Measurements from ENCODE around the gene EFNA3.

Gene EFNA3, protein sequence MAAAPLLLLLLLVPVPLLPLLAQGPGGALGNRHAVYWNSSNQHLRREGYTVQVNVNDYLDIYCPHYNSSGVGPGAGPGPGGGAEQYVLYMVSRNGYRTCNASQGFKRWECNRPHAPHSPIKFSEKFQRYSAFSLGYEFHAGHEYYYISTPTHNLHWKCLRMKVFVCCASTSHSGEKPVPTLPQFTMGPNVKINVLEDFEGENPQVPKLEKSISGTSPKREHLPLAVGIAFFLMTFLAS

DNA sequence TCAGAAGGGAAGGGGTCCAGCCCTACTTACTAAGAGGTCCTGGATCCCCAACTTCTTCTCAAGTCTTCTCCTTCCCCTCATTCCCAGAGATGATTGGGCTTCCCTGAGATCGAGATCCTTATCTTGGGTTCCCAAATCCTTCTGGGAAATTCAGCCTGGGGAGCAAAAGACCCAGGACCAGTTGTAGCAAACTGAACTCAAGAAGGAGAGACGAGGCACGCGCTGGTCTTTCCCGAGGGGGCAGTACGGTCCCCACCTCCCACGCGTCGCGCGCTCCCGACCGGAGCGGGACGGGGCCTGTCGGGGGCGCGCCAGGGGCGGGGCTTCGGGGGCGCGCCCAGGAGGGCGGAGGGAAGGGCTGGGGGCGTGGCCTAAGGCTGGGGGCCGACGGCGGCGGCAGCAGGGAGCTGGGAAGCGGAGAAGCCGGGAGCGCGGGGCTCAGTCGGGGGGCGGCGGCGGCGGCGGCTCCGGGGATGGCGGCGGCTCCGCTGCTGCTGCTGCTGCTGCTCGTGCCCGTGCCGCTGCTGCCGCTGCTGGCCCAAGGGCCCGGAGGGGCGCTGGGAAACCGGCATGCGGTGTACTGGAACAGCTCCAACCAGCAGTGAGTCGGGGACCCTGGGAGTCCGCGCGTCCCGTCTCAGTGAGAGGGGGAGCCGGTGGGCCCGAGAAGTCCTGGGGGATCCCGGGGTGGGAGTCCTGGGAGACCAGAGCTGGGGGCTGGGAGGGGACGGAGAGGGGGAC, at the start of gene EFNA3:
TSS of gene EFNA3 (plus strand) at position 369 of the 741 bp plus-strand sequence. CDS start at position 474, 105 bp downstream.
- DNase-seq, result peak; percentile 70 to 78

DNA sequence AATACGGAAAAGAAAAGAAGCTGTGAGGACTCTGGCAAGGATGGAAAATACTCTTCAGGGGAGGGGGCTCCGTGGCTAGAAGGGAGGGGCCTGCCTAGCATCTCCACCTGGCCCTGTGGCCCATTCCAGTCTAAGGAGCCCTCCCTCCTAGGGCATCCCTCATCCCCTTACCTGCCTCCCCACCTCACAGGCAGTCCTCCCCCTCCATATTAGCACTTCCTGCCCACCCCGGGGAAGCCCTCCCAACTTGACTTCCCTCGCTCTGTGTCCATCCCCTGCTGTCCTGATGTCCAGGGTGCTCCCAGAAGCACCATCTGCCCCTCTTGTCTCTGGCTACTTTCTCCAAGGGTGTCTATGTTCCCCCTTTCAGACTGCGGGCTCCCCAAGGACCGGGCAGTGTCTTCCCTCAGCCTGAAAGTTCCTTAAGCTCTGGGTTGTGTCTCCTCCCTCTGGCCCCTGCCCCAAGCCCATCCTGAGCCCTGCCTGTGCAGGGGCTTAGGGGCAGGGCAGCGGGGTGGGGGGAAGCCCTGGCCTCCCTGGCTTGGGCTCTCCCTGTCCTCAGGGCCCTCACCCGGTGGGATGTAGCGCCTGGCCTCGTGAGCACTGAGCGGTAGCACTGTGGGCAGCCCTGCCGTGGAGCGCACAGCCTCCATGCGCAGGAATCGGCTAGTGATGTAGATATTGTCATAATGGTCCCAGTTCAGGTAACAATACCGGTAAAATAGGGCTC, 49.0 kb upstream of the EFNA3 start:
- DNase-seq, result no peak

DNA sequence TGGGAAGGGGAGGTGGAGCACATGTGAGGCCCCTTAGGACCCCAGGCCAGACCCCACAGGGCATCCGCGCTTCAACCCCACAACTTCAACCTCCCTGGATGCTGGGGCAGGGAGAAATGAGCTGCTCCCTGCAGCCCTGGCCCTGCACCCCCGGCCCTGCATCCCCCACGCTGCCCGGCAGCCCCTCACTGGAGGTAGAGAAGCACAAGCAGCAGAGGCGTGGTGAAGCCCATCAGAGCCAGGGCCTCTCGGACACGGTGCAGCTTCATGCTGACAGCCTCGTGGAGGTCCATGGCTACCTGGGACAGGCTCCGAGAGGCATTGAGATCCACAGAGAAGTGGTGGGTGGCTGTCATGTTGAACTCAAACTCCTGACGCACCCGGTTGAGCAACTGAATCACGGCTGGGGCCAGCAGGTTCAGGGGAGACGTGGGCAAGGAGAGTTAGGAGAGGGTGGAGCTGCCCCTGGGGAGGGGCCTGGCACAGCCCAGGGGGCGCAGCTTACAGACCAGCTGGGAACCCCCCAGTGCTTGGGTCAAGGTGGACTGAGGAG, 48.3 kb upstream of the EFNA3 start:
- no peak for DNase-seq

DNA sequence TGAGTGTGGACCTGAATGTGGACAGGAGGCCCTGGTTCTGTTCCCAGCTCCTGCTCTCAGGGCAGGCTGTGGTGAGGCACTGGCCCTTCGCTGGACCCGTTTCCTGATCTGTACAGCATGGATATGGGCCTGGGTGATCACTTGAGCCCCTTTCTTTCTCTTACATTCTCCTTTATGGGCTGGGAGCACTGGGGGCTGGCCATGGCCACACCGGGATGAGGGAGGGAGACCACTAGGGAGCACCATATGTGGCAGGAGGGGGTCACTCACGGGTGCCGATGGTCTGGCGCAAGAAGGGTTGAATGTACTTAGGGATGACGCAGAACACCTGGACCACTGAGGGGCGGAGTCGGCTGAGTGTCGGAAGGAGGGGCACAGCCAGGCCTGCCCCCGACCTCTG, 47.7 kb upstream of the EFNA3 start:
- DNase-seq, result no peak

DNA sequence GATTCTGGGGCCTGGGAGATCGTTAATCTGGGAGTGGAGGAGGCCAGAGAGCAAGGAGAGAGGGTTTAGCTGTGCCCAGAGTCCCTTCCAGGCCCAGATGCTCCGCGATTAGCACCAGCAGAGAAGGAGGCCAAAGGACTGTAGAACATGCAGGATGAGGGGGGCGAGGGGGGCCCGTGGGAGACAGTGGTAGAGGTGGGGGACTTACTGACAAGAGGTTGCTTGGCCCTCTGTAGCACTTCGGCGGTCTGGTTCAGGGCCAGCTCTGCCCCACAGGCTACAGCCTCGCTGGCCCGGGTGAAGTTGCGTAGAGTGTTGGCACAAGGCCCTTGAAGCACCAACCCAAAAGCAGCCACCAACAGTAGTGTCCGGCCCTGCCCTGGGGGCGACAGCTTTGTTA, 45.8 kb upstream of the EFNA3 start:
- DNase-seq, result no peak

DNA sequence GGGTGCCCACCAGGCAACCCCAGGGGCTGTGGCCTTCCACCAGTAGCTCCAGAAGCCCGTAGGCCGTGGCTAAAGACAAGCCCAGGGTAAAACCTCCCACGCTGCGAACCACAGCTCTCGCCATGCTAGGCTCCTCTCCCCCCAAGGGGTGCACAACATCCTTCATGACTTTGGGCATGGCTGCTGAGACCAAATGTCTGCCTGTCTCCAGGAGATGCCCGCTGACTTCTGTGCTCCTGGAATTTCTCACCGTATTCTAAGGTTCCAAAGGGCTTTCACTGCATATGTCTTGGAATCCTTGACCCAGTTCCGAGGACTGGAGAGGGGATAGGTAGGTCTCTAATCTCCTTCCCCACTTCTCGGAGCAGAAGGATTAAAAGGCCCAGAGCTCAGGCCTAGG, 45.1 kb upstream of the EFNA3 start, which contains the start of the genes DCST1 and DCST2:
TSS of gene DCST1 (plus strand) at position 301 of the 400 bp plus-strand sequence. CDS start 213 bp downstream, outside the sequence.
TSS of gene DCST2 (minus strand) at position 258 of the 400 bp plus-strand sequence. CDS start at position 178, 80 bp downstream.
- no peak for DNase-seq

DNA sequence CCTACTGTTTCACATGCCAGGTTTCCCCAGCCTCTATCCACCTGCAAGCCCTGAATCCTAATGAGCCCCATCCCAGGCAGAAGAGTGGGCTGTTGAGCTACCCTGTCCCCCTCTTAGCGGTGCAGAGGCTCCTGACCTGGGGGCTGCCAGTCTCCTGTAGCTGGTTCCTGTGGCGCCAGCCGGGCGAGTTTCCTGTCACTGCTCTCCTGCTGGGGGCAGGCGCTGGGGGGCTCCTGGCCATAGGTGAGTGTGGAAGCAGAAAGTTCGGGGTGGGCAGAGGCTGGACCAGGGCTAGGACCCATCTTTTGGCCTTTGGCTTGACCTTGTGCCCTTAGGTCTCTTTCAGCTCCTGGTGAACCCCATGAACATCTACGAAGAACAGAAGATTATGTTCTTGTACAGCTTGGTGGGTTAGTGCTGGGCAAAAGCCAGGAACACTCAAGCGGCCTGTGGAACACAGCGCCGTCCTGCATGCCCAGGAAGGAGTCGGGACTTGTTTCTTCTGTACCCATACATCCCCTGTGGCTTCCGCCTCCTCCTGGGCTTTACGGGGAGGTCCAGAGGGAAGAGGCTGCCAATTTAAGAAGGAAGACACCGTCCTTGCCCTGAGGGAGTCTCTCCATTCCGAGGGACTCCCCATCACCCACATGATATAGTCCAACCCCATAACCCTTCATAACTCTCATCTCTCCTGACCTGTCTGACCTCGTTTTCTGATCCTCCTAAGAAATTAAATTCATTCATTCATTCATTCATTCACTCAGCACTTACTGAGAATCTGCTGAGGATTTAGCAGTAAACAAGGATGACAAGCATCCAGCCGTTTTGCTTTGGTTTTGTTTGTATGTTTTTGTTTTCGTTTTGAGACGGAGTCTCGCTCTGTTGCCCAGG, 44.1 kb upstream of the EFNA3 start:
- DNase-seq, result no peak

DNA sequence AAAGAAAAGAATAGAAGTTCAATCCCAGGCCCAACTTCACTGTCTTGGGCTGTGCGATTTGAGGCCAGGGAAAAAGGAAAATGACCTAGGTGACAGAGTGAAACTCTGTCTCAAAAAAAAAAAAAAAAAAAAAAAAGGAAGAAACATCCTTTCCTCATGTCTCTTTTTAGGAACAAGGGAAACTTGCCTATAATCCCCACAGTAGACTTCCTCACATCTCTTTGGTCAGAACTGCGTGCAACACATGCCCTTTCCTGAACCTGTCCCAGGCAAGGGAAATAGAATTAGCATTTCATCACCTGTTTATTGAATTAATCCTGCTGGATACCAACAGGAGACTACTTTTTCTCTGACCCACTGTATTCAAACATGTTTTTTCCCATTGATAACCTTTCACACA, 42.7 kb upstream of the EFNA3 start:
- no peak for DNase-seq

DNA sequence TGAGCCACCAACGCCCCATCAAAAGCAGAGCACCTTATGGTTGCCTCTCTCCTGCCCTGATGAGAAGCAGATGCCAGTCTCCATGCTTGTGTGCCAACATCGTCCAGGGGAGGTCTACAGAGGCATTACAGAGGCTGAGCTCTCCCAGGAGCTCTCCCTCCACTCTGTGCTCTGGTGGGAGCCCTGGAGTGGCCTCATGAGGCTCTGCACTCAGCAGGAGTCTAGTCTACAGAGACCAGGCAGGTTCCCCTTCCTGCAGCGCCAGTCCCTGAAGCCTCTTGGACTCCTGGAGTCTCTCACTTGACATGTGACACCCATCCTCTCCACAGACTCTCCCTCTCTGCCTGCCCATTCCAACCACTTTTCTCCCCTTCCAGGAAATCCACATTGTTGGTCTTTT, 41.6 kb upstream of the EFNA3 start:
- no peak for DNase-seq

DNA sequence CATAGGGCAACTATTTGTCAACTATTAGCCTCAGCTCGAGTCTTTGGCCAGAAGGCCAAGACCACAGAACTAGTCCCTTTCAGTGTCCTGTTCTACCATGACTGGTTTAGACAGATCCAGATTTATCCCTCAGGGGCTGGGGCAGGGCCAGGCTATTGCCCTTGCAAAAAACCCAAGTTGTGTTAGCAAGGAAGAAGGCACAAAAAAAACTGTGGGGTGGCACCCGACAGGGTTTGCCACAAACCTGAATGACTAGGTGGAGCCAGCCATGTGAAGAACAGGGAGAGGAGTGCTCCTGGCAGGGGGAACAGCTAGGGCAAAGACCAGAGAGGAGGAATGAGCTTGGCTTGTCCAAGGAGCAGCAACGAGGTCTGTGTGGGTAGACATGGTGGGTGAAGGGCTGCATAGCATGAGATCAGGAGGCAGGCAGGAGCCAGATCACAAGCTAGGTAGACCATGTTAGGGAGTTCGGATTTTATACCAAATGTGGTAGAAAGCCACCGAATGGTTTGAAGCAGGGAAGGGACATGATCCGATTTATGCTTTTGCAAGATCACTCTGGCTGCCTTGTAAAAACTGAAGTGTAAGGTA, 40.7 kb upstream of the EFNA3 start:
- DNase-seq, result no peak

DNA sequence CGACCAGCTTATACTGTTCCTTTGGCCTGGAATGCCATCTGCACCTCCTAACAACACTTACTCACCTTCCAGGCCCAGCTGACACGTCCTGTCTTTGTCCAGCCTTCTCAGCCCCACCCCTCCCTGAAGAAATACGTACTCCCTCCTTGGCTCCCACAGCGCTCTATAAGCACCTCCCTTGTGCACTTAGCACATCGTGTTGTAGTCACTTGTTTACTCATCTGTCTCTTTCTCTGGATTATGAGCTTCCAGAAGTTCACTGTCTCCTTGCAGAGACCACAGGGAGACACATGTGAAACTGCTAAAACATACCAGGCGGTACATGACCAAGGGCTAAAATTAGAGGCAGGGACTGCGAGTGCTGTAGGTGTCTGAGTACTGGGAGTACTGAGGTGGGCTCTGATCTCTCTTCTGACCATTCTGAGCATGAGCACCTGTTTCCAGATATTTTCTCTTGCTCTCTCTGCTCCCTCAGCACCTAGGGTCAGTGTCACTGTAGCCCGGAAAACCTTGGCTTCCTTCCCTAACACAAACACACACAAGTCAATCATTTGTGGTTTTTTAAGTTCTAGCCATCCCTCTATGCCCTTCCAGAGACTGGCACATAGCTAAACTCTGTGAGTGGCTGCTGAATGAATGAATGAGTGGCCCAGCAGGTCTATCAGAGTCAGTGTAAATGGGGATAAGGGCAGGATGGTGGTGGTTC, 39.9 kb upstream of the EFNA3 start:
- DNase-seq, result no peak

DNA sequence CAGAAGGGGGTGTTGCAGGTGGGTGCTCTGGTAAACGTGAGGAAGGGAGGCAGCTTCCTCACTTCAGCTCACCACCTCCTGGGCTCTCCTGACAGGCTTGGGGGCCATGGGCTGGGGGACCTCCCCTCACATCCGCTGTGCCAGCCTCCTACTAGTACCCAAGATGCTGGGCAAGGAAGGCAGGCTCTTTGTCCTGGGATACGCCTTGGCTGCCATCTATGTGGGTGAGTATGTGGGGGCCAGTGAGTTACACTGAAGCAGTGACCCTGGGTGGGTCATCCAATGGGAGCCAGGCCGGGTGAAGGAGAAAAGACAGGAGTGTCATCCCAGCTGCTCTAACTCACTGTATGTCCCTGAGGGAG, 39.3 kb upstream of the EFNA3 start:
- DNase-seq, result no peak

DNA sequence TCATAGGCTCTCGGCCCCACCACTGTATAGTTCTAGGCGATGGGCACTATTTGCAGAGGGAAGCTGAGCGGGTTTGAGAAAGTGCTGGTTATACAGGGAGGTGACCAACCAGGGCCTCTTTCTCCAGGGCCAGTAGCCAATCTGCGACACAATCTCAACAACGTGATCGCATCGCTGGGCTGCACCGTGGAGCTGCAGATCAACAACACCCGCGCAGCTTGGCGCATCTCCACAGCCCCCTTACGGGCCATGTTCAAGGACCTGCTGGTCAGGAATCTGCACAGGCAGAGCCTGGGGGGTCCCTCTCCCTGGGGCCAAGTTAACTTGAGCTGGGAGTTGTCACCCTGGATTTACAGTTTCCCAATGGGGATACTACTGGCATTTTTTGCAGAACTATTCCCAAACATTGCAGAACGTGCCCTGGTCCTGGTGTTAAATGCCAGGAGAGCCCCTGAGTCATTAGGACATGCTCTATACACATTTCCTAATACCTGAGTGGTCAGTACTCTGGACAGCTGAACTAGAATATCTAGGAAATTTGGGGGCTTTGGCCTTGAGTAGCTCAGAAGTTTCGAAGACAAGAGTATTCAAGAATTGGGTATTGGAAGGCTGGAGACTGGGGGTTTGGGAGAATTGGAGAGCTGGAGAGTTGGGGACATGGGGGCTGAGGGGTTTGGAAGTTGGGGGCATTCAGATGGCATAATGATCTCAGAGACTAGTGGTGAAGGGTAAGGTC, 38.1 kb upstream of the EFNA3 start:
- DNase-seq, result no peak

DNA sequence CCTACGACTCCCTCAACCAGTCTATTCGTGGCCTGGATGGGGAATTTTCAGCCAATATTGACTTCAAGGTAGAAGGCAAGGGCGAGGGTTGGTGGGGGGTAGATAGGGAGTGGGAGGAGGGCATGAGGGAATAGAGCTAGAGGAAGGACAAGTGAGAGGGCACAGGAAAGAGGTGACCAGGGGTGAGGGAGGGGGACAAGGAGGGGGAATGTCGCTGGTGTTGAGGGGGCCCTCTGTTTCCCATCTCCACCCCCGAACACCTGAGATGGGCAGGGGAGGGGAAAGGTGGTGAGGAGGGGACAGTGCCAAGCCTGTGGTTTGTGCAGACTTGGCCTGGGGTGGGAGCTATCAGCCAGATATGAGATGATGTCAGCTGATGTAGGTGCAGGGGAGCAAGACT, 35.8 kb upstream of the EFNA3 start:
- no peak for DNase-seq

DNA sequence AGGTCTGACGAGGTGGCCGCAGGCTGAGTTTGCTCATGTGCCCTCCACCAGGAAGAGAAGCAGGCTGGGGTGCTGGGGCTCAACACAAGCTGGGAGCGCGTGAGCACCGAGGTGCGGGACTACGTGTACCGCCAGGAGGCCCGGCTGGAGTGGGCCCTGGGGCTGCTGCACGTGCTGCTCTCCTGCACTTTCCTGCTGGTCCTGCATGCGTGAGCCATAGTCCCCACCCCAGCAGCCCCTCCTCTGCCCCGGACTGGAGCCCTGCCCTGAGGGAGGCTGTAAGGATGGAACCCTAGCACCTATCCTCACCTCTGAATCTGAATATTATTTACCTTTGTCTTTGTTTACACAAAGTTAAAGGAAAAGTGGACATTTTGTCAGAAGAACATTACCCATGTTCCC, 35.3 kb upstream of the EFNA3 start:
- DNase-seq, result no peak

DNA sequence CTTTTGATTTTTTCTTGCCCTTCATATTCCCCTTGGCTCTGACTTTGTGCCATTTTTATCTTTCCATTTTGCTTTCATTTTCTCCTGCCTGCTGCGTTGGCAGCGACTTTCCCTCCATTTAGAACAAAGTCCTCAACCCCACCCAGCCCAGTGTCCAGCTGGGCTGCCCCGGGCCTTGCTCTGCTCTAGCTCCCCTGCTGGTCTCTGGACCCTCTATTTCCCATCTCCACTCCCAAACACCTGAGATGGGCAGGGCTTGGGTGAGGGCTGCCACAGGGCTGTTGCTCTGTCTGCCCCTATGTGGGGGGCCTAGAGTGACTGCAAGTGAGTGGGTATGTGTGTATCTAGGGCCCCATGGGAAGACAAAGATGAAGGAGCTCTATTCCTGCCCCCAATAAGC, 34.8 kb upstream of the EFNA3 start:
- DNase-seq, result no peak

DNA sequence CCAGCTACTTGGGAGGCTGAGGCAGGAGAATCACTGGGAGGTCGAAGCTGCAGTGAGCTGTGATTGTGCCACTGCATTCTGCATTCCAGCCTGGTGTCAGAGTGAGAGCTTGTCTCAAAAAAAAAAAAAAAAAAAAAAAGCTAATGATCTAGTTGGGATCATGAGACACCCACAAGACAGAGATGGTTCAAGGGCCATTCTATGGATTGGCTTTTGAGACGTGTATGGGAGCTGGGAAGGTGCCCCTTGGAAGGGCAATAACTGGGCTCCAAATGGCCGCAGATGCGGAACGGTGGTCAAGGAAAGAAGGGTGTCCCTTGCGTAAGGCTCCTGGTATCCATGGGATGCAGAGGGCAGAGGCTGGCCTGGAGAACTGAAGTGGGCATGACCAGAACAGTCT, 34.3 kb upstream of the EFNA3 start:
- no peak for DNase-seq

DNA sequence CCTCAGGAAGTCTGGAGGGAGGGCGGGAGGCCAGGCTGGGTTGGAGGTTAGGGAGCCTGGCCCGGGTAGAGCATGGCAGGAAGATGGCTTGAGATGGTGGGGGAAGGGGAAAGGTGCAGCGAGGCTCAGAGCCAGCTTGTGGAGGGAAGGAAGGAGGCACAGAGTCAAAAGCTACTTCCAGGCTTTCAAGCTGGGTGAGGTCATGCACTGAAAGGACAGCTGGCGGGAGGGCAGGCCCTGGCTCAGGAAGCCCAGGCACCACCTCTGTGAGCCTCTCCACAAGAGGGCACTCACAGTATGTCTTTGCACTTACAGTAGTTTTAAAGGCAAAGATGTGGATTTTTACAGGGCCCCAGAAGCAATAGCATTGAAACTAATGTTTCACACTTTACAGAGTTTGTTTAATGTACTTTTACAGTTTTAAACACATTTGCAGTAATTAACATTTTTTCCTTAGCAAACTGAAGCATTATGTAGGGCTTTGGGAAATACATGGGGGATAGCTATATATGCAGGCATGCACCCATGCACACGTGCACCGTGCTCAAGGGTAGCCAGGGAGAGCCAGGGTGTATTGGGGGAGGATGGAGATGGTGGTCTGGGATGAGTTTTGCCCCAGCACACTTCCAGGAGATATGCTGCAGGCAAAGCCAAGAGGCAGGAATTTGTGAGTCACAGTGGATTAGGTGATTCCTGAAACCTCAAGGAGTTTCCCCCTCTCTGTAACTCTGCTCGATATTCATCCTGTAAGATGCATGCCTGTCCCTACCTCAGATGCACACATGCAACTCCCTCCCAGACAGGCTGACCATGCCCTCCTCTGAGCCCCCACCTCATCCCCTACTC, 33.6 kb upstream of the EFNA3 start:
- DNase-seq, result peak; percentile 60 to 64

DNA sequence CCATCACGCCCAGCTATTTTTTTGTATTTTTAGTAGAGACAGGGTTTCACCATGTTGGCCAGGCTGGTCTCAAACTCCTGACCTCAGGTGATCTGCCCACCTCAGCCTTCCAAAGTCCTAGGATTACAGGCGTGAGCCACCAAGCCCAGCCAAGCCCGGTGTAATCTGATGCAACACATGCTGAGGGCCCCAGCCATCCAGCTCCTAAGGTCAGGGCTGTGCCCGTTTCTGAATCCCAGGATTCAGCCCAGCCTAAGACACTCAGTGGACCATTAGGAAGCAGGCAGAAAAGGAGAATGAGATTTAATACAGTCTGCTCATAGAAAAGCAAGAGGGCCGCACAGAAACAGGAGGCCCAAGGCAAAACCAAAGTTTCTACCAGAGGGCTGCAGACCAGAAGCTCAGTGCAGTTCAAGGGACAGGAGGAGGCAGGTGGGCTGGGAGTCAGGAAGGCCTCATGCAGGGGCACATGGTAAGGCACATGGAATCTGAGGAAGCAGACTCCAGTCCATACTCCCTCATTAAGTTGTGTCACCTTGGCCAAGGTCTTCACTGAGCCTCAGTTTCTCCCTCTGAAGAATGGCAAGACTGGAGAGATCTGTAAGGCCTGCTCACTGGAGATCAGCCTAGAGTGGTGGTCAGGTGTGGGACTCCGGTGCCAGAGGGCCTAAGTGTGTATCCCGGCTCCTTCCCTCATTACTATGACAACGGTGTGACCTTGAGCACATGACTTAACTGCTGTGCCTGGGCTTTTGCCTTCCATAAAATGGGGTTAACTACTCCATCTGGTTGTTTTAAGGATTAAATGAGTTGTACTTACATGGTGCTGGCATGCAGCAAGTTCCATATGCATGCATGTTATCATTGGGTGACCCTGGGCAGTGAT, 29.9 kb upstream of the EFNA3 start:
- no peak for DNase-seq
